Neuronal stem cell (in vitro differentiated cells): ENCODE results near the gene PRR35.

Experiments
- DNase-seq: peaks from one replicate; pipeline ENCODE4 v3.0.0-alpha.2; 2013; ENCODE audit warnings: low spot score
- H2AFZ ChIP-seq: one replicate; pipeline ENCODE4 v1.6.1; 2013; ENCODE audit warnings: mild to moderate bottlenecking, low read length, inconsistent platforms
- H2AK5ac ChIP-seq: 2 replicates; pipeline ENCODE4 v1.6.1; 2013; ENCODE audit warnings: low read depth, mild to moderate bottlenecking, inconsistent platforms, low read length, moderate library complexity, mixed read lengths
- H2BK120ac ChIP-seq: 2 replicates; pipeline ENCODE4 v1.6.1; 2013; ENCODE audit warnings: low read depth, mild to moderate bottlenecking, inconsistent platforms, low read length, moderate library complexity, mixed read lengths
- H2BK12ac ChIP-seq: one replicate; pipeline ENCODE4 v1.6.1; 2013; ENCODE audit warnings: low read length, inconsistent platforms
- H2BK15ac ChIP-seq: 2 replicates; pipeline ENCODE4 v1.6.1; 2013; ENCODE audit warnings: mild to moderate bottlenecking, low read length, inconsistent platforms, mixed read lengths
- H2BK5ac ChIP-seq: one replicate; pipeline ENCODE4 v1.6.1; 2013; ENCODE audit warnings: inconsistent platforms, mild to moderate bottlenecking, low read length, moderate library complexity
- H3K14ac ChIP-seq: one replicate; pipeline ENCODE4 v1.6.1; 2013; ENCODE audit warnings: low read length, inconsistent platforms
- H3K18ac ChIP-seq: 2 replicates; pipeline ENCODE4 v1.6.1; 2013; ENCODE audit warnings: low read length, inconsistent platforms
- H3K23ac ChIP-seq: 2 replicates; pipeline ENCODE4 v1.6.1; 2013; ENCODE audit warnings: low read depth, mild to moderate bottlenecking, mixed read lengths, low read length, inconsistent platforms; ENCODE audit not compliant: poor library complexity
- H3K27ac ChIP-seq: replicated peaks from 3 replicates; pipeline ENCODE4 v1.5.1; 2013; ENCODE audit warnings: low read length, inconsistent platforms
- H3K27me3 ChIP-seq, 3 experiments: 2 replicates each; pipeline ENCODE4 v1.6.1; 2013; ENCODE audit warnings: low read length in 3 of 3, mild to moderate bottlenecking in 2 of 3, inconsistent platforms in 1 of 3, low read depth in 1 of 3, mixed read lengths in 1 of 3, moderate library complexity in 1 of 3; ENCODE audit not compliant: control insufficient read depth in 3 of 3, insufficient read depth in 3 of 3
- H3K36me3 ChIP-seq, 2 donors: replicated peaks in 1 of 2; 2 replicates each; pipeline ENCODE4 v1.6.1; 2013; ENCODE audit warnings: low read length in 2 of 2; ENCODE audit not compliant: control insufficient read depth in 2 of 2, insufficient read depth in 2 of 2
- H3K4ac ChIP-seq: 2 replicates; pipeline ENCODE4 v1.6.1; 2013; ENCODE audit warnings: inconsistent platforms, mild to moderate bottlenecking, low read length, moderate library complexity
- H3K4me1 ChIP-seq, 2 donors: 1 replicate in 1 of 2; 2 replicates in 1 of 2; pipeline ENCODE4 v1.6.1; 2013; ENCODE audit warnings: low read length in 2 of 2, low read depth in 1 of 2; ENCODE audit not compliant: control insufficient read depth in 2 of 2, insufficient read depth in 1 of 2
- H3K4me2 ChIP-seq: one replicate; pipeline ENCODE4 v1.6.1; 2013; ENCODE audit warnings: mild to moderate bottlenecking, low read length, inconsistent platforms; ENCODE audit not compliant: insufficient read depth, poor library complexity, severe bottlenecking
- H3K4me3 ChIP-seq, 2 donors: 2 replicates each; pipeline ENCODE4 v1.5.1; 2013; ENCODE audit warnings: low read length in 2 of 2, mild to moderate bottlenecking in 2 of 2, inconsistent platforms in 1 of 2, moderate library complexity in 1 of 2
- H3K79me1 ChIP-seq: one replicate; pipeline ENCODE4 v1.6.1; 2013; ENCODE audit warnings: low read depth, mild to moderate bottlenecking, inconsistent platforms, low read length, moderate library complexity
- H3K9ac ChIP-seq: one replicate; pipeline ENCODE4 v1.6.1; 2013; ENCODE audit warnings: mild to moderate bottlenecking, low read depth, low read length, inconsistent platforms; ENCODE audit not compliant: poor library complexity
- H3K9me3 ChIP-seq, 2 donors: replicated peaks in 1 of 2; 2 replicates each; pipeline versions ENCODE3 to v1.6.1; 2013; ENCODE audit warnings: low read length in 2 of 2, mild to moderate bottlenecking in 2 of 2, inconsistent platforms in 1 of 2, low read depth in 1 of 2, mixed read lengths in 1 of 2, moderate library complexity in 1 of 2; ENCODE audit not compliant: control insufficient read depth in 2 of 2, insufficient read depth in 1 of 2
- H4K8ac ChIP-seq: one replicate; pipeline ENCODE4 v1.6.1; 2013; ENCODE audit warnings: low read depth, mild to moderate bottlenecking, inconsistent platforms, low read length, moderate library complexity
- H4K91ac ChIP-seq: one replicate; pipeline ENCODE4 v1.6.1; 2013; ENCODE audit warnings: low read length, low read depth, mild to moderate bottlenecking, inconsistent platforms; ENCODE audit not compliant: poor library complexity
- WGBS, 2 donors: extraction: QIAGEN DNeasy Blood & Tissue Kit; methylation state at CpG; one replicate each; pipeline ENCODE4 v1.1.7; 2013; ENCODE audit warnings: missing lambda C conversion rate in 2 of 2, mixed read lengths in 1 of 2; ENCODE audit not compliant: insufficient read length in 2 of 2, insufficient replicate concordance in 1 of 2; ENCODE audit errors: extremely low coverage in 2 of 2; 5-methylcytosine and 5-hydroxymethylcytosine counted together

Gene PRR35

DNA sequence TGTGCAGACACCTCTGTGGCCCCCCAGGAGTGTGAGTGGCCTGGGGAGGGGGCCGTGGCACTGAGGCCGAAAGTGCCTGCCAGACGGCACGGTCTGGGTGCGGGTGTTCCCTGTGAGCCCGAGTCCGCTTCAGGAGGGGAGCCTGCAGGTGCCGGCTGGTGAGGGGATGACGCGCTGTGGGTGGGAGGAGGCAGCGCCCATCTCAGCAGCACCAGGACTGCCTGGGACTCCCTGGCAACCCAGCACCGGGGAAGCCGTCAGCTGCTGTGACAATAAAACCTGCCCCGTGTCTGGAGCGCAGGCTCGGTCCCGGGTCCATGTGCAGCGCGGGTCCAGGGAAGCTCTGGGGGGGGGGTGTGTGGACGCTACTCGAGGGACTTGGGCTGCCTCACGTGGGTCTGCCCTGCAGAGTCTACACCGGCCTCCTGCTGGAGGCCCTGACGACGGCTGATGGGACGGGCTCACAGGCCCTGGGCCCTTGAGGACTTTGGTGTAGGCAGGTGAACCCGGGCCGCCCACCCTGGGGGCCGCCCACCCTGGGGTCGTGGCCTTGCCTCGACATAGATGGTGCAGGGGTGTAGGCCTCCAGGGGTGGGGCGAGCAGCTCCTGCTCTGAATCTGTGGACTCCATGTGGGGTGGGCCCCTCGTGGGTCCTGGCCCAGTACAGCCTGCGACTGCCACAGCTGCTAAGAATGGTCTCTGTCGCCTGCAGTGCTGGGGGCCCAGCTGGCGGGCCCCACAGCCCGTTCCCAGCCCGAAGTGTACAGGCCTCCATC lies 23.8 kb downstream of the PRR35 start:
- Histone ChIP-seq H3K27me3 (peaks cover 0 to 21% (median 0%) of the 10 kb centered on the region in 3 experiments), H2BK120ac (no peak overlapping the region), H3K9ac (peak overlapping the region; percentile 24), H3K79me1 (peaks cover 2% of the 10 kb centered on the region), H3K4me2 (peak overlapping the region; percentile 43), H2AFZ (no peak overlapping the region), H3K14ac (peak overlapping the region; percentile 21), H2BK5ac (no peak overlapping the region), H3K4me3 (no peak overlapping the region), H3K36me3 (peaks cover 8 to 18% of the 10 kb centered on the region in 2 donors), H2BK12ac (peak overlapping the region; percentile 41), H3K9me3 (no peaks in the 10 kb centered on the region), H3K23ac (peak overlapping the region; percentile 96), H3K27ac (no peak overlapping the region), H3K18ac (peak overlapping the region; percentile 83), H3K4ac (peak overlapping the region; percentile 84), H4K8ac (no peak overlapping the region), H3K4me1 (peaks cover 7 to 16% of the 10 kb centered on the region in 2 donors), H2AK5ac (peak overlapping the region; percentile 94), H4K91ac (no peak overlapping the region), H2BK15ac (peak overlapping the region; percentile 89)
- WGBS, 2 donors = no CpG with 5 or more reads among the region's 38 CpGs
- DNase-seq = no peak

DNA sequence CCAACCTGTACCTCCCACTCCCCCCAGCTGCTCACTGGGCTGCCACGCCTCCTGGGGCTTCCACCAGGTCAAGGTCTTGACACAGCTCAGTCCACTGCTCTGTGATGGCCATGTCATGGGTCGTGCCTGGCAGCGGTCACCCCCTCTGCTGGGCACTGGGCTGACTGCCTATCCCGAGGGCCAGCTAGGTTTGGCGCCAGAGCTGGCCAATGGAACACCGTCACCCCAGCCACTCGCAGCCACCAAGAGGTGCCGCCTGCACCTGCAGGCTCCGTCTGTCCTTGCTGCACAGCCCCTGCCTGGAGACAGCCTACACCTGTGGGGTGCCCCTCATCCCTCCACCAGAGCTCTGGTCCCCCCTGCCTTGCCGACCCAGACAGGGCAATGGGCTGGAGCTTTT lies 25.2 kb downstream of the PRR35 start:
- Histone ChIP-seq H2AFZ (no peak overlapping the region), H3K4ac (no peak overlapping the region), H3K79me1 (peaks cover 5% of the 10 kb centered on the region), H4K8ac (no peak overlapping the region), H3K4me3 (no peak overlapping the region), H3K9ac (peak overlapping the region; percentile 44), H4K91ac (no peak overlapping the region), H3K23ac (peak overlapping the region; percentile 68), H2BK15ac (no peak overlapping the region), H3K36me3 (peaks cover 8 to 17% of the 10 kb centered on the region in 2 donors), H3K27ac (no peak overlapping the region), H3K27me3 (peaks cover 0 to 21% (median 0%) of the 10 kb centered on the region in 3 experiments), H3K18ac (peak overlapping the region; percentile 57), H2BK12ac (peak overlapping the region; percentile 22), H2BK120ac (no peak overlapping the region), H3K4me1 (peaks cover 7 to 16% of the 10 kb centered on the region in 2 donors), H2BK5ac (no peak overlapping the region), H2AK5ac (no peak overlapping the region), H3K9me3 (no peaks in the 10 kb centered on the region), H3K14ac (peak overlapping the region; percentile 94), H3K4me2 (no peak overlapping the region)
- no CpG with 5 or more reads among the region's 10 CpGs for WGBS, 2 donors
- DNase-seq = no peak

DNA sequence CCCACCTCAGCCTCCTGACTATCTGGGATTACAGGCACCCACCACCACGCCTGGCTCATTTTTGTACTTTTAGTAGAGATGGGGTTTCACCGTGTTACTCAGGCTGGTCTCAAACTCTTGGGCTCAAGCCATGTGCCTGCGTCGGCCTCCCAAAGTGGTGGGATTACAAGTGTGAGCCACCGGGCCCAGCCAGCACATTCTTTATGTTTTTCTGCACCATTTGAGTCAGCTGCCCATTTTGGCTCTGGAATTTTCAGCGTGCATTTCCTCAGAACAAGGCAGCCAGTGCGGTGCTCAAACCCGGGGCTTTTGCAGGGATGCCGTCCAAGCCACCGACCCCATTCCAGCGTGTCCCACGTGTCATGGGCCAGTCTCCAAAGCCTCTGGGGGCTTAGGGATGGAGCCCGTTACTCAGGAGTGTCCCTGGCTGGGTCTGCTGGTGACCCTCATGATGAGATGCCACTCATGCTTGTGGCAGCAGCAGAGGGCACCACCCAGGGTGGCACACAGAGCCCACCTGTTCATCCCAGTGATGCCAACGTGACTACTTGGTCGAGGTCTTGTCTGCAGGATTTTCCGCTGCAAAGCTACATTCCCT lies 26.0 kb downstream of the PRR35 start:
- no peak overlapping the region for H3K27ac ChIP-seq
- no peak overlapping the region for H2AFZ ChIP-seq
- H4K91ac ChIP-seq = no peak overlapping the region
- H3K4me1 ChIP-seq = peaks cover 14 to 22% of the 10 kb centered on the region in 2 donors
- DNase-seq = no peak
- H2BK12ac ChIP-seq = no peak overlapping the region
- H2BK5ac ChIP-seq = no peak overlapping the region
- no peaks in the 10 kb centered on the region for H3K9me3 ChIP-seq
- H3K14ac ChIP-seq = no peak overlapping the region
- H2BK15ac ChIP-seq = no peak overlapping the region
- no peak overlapping the region for H2BK120ac ChIP-seq
- no peak overlapping the region for H2AK5ac ChIP-seq
- H3K4me3 ChIP-seq = no peak overlapping the region
- H3K36me3 ChIP-seq = peaks cover 5 to 9% of the 10 kb centered on the region in 2 donors
- H3K4ac ChIP-seq = no peak overlapping the region
- no peak overlapping the region for H3K23ac ChIP-seq
- no peak overlapping the region for H3K4me2 ChIP-seq
- H4K8ac ChIP-seq = no peak overlapping the region
- no peak overlapping the region for H3K18ac ChIP-seq
- H3K27me3 ChIP-seq = peaks cover 0 to 23% (median 0%) of the 10 kb centered on the region in 3 experiments
- peaks cover 12% of the 10 kb centered on the region for H3K79me1 ChIP-seq
- WGBS, 2 donors = no CpG with 5 or more reads among the region's 16 CpGs
- no peak overlapping the region for H3K9ac ChIP-seq
